Epithelial cell of proximal tubule (primary cell): Measurements from ENCODE around the gene CLCN1. TPM values are rescaled to one million over a fixed set of nuclear protein-coding genes. Genes with fewer than 3 reads are reported as not detected.

Experiments used
- DNase-seq: peaks from one replicate; pipeline ENCODE4 v3.0.0-alpha.2; 2011; ENCODE audit warnings: low read depth
- H3K4me3 ChIP-seq: 2 replicates; pipeline ENCODE4 v1.5.1; 2011; ENCODE audit warnings: low read depth, mild to moderate bottlenecking, low read length
- total RNA-seq: library from RNA; depleted of rRNA; stranded (reverse); fragments of >200 nt; gene quantifications from 2 replicates; pipeline ENCODE4 v1.2.3, GENCODE V29; 2015
- TF ChIP-seq, protein P1 (sequence below): conservative IDR thresholded peaks from 2 replicates; pipeline ENCODE4 v1.5.1; 2012; ENCODE audit warnings: low read depth, mild to moderate bottlenecking, low read length

CLCN1 gene
- total RNA-seq, 1 donor from 2014 or later = not detected

GRCh38 chr7:143281529-143281928, 34.4 kb upstream of the CLCN1 start:
- TF ChIP-seq, protein P1, sequence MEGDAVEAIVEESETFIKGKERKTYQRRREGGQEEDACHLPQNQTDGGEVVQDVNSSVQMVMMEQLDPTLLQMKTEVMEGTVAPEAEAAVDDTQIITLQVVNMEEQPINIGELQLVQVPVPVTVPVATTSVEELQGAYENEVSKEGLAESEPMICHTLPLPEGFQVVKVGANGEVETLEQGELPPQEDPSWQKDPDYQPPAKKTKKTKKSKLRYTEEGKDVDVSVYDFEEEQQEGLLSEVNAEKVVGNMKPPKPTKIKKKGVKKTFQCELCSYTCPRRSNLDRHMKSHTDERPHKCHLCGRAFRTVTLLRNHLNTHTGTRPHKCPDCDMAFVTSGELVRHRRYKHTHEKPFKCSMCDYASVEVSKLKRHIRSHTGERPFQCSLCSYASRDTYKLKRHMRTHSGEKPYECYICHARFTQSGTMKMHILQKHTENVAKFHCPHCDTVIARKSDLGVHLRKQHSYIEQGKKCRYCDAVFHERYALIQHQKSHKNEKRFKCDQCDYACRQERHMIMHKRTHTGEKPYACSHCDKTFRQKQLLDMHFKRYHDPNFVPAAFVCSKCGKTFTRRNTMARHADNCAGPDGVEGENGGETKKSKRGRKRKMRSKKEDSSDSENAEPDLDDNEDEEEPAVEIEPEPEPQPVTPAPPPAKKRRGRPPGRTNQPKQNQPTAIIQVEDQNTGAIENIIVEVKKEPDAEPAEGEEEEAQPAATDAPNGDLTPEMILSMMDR = no peak
- DNase-seq = no peak
- no peak overlapping the region for H3K4me3 ChIP-seq

GRCh38 chr7:143282124-143282523, 33.8 kb upstream of the CLCN1 start:
- DNase-seq = no peak
- TF ChIP-seq, protein P1 = no peak
- no peak overlapping the region for H3K4me3 ChIP-seq

DNA sequence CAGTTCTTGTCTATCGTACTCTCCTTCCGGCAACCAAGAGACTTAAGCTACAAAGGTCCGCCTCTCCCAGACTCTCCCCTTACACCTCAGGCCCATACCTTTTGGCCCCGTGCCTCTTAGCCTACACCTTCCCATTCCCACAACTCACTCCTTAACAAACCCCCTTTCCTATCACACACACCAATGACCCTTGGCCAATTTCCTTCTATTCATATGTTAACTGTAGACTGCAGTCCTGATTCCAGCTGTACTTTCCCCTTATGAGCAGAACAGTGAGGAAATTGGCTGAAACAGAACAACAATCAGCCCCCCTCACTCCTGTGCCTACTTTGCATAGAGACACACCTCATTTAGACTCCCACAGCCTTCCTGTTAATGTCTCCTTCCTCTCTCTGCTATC, 32.5 kb upstream of the CLCN1 start:
- DNase-seq = no peak
- TF ChIP-seq, protein P1 = no peak
- no peak overlapping the region for H3K4me3 ChIP-seq

DNA sequence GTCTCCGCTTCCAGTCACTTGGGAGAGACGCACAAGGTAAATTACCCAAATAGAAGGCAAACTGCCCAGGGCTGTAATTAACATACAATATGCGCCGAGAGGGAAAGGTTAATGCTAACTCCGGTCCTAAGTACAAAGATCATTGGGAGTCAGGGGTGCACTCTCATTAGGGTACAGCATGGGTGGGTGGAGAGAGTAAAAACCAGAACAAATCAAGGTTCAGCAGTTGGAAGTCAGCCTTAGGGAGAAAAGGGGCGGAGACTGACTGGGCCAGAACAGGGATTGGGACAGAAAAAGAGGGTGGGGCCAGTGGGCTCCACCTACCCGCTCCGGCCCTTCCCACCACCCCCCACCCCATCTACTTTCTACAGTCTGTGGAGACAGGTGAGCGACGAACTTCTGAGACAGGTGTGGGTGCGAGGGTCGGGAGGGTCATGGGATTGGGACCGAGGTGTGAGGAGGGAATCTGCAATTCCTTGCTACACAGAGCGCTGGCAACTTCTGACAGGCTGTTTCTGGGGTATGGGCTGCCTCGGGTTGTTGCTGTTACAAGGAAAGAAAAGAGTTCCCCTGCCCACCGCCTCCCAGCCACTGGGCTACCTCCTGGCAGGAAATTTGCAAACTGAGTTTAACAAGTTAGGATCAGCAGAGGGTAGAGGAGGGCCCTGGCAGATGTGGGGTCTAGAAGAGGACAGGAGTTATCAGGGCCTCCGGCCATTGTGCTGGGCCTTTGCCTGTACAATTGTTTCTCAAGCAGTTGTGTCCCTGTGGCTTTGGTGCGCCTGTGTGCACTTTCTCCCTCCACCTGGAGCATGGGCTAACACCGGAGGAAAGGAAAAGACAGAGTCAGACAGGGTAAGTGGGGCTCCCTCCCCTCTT, 31.1 kb upstream of the CLCN1 start, which contains the start of gene TMEM139:
TSS of gene TMEM139 (plus strand) at position 368 of the 879 bp plus-strand sequence. CDS start 1,000 bp downstream, outside the sequence.
- TF ChIP-seq, protein P1 = no peak
- peak within 1 kb of the TSS; percentile 65 for H3K4me3 ChIP-seq
- DNase-seq = no peak

- peak overlapping the region; percentile 65 for H3K4me3 ChIP-seq
- TF ChIP-seq, protein P1 = no peak
Observed at GRCh38 chr7:143285470-143285778, 30.5 kb upstream of the CLCN1 start.

GRCh38 chr7:143285806-143286521, 29.9 kb upstream of the CLCN1 start:
- peak overlapping the region; percentile 65 for H3K4me3 ChIP-seq
- TF ChIP-seq, protein P1 = no peak
- DNase-seq = no peak

More at GRCh38 chr7:143285470-143285778, 30.5 kb upstream of the CLCN1 start:
- DNase-seq = peak; percentile 56
